Panc1 (cell line): ENCODE results near the gene SWSAP1. TPM values are rescaled to one million over a fixed set of nuclear protein-coding genes. Genes with fewer than 3 reads are reported as not detected.
"Not testable (repeated sequence)": the region's sequence is repeated elsewhere in the genome, so short reads cannot be mapped to it uniquely, and the experiment has no call there.

Experiments used
- ATAC-seq: fragments of 200-7000 bp; cut with Tn5 transposase; 2 replicates; pipeline ENCODE4 v1.9.1; 2020; ENCODE audit warnings: mild to moderate bottlenecking, moderate library complexity
- BruUV-seq: library from RNA; stranded (reverse); fragments of 400-500 nt; replicated peaks from 2 replicates; lab custom pipeline; 2021; lab: Mats Ljungman, UMichigan
- CTCF ChIA-PET: fragments of 300-600 bp; sonication (Branson Sonifier 250); formaldehyde crosslinking; loops from one replicate; lab custom pipeline; 2022; ENCODE audit warnings: antibody characterized with exemption; lab: Charles Lee
- POLR2A ChIA-PET: fragments of 300-600 bp; sonication (Branson Sonifier 250); formaldehyde crosslinking; loops from one replicate; lab custom pipeline; 2022; ENCODE audit warnings: antibody characterized with exemption; lab: Charles Lee
- DNase-seq: peaks from one replicate; pipeline ENCODE4 v3.0.0-alpha.2; 2010; ENCODE audit warnings: low read depth, low spot score
- H3K27ac ChIP-seq: 2 replicates; pipeline ENCODE4 v1.5.1; 2011; ENCODE audit warnings: mild to moderate bottlenecking, low read length, inconsistent platforms
- H3K27me3 ChIP-seq: fragments of 200-500 bp; sonication (Bioruptor generic); 2 replicates; pipeline ENCODE4 v1.6.0; 2014; ENCODE audit warnings: low read length, inconsistent platforms; ENCODE audit not compliant: control insufficient read depth, insufficient read depth
- H3K36me3 ChIP-seq: fragments of 200-500 bp; sonication (Bioruptor generic); 2 replicates; pipeline ENCODE4 v1.5.1; 2014; ENCODE audit warnings: inconsistent platforms, mild to moderate bottlenecking, low read length, moderate library complexity; ENCODE audit not compliant: control insufficient read depth, insufficient read depth
- H3K4me1 ChIP-seq: 2 replicates; pipeline ENCODE4 v1.5.1; 2011; ENCODE audit warnings: inconsistent platforms, mild to moderate bottlenecking, low read length, moderate library complexity; ENCODE audit not compliant: control insufficient read depth, insufficient read depth
- H3K4me3 ChIP-seq, 2 experiments: 2 replicates each; pipeline ENCODE4 v1.5.1; 2011 to 2012; ENCODE audit warnings: low read depth in 2 of 2, low read length in 2 of 2, mild to moderate bottlenecking in 2 of 2, inconsistent platforms in 1 of 2, moderate library complexity in 1 of 2
- H3K9me3 ChIP-seq: fragments of 200-500 bp; sonication (Bioruptor generic); 2 replicates; pipeline ENCODE4 v1.5.1; 2014; ENCODE audit warnings: low read depth, mild to moderate bottlenecking, inconsistent platforms, low read length, moderate library complexity; ENCODE audit not compliant: control insufficient read depth, insufficient read depth
- POLR2AphosphoS5 ChIP-seq: IDR thresholded peaks from 2 replicates; pipeline ENCODE4 v1.6.1; 2012; ENCODE audit warnings: mild to moderate bottlenecking, low read depth, low read length, moderate library complexity
- SIN3A ChIP-seq: IDR thresholded peaks from 2 replicates; pipeline ENCODE4 v1.6.1; 2012; ENCODE audit warnings: low read depth, mild to moderate bottlenecking, low read length, moderate library complexity, borderline replicate concordance; ENCODE audit not compliant: insufficient read depth
- TCF7L2 ChIP-seq: IDR thresholded peaks from 2 replicates; pipeline ENCODE4 v1.6.1; 2011; ENCODE audit warnings: mild to moderate bottlenecking, low read depth, low read length, inconsistent platforms
- in situ Hi-C: cut with HindIII; loops from 2 replicates; pipeline ENCODE4 v1.10.0; 2016; ENCODE audit warnings: low sequenced_read_pairs, low pct_unique_long_range_greater_than_20kb
- intact Hi-C: fragments of 100-400 bp; cut with micrococcal nuclease; formaldehyde crosslinking; loops from one replicate; pipeline ENCODE4 v1.10.0; 2022; ENCODE audit not compliant: unreplicated experiment
- total RNA-seq: library from RNA; stranded (reverse); gene quantifications from one replicate; pipeline ENCODE4 v1.2.1, GENCODE V29; 2021; ENCODE audit not compliant: unreplicated experiment
- TF ChIP-seq, protein P1 (sequence below): fragments of 450-650 bp; IDR thresholded peaks from 2 replicates; pipeline ENCODE4 v1.5.1; 2017; ENCODE audit warnings: mild to moderate bottlenecking
- TF ChIP-seq, protein P2 (sequence below), 2 experiments: IDR thresholded peaks; 2 replicates each; pipeline ENCODE4 v1.6.1; 2011 to 2012; ENCODE audit warnings: low read depth in 2 of 2, control low read depth in 1 of 2, low read length in 1 of 2, mild to moderate bottlenecking in 1 of 2, moderate library complexity in 1 of 2; ENCODE audit not compliant: insufficient read depth in 1 of 2

Gene SWSAP1
- total RNA-seq, 1 experiment from 2014 or later: 3.1 TPM

DNA sequence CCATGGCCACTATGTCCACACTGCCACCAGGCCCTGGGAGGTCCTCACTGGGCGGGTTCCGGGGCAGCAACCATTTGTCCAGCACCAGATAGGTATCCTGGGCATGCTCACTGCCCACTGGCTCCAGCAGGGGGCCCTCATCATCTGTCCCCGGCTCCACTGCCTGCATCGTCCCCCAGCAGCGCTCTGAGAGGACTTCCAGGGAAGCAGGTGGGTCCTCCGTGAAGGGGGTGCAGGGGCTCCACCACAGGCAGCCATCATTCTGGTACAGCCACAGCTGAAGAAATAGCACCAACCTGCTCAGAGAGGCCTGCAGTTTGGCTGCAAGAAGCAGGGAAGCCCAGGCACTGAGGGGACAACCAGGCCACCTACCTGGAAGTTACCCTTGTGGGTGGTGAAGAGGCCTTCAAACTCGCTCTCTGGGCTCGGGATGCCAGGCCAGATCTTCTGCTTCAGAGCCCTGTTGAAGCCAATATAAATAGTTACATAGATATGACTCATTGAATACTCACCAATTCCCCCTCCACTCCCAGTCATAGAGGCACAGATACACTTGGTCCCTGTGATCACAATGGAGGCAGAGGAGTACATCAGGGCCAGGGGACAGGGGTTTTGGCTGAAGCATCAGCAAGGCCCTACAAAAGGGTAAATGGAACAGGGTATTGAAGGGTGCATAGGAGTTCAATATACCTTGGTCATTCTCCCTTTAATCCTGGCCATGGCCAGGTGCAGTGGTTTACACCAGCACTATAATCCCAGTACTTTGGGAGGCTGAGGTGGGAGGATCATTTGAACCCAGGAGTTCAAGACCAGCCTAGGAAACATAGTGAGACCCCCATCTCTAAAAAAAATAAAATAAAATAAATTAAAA, 4.1 kb downstream of the SWSAP1 start:
- ATAC-seq: no peak
- Histone ChIP-seq H3K27me3 (no peaks in the 10 kb centered on the region), H3K4me3 (no peak overlapping the region), H3K27ac (peak overlapping the region; percentile 11), H3K9me3 (no peaks in the 10 kb centered on the region), H3K4me1 (peaks cover 35% of the 10 kb centered on the region), H3K36me3 (no peaks in the 10 kb centered on the region)
- in situ Hi-C loops (no loop called here), intact Hi-C loops (no loop called here)
- CTCF ChIA-PET: no interaction called here
- POLR2A ChIA-PET: interaction anchor here (0.6 kb wide), 2 partner anchors 150 to 175 kb away, joined by 5 to 9 read pairs; partner anchors contain the start of gene ECSIT
- TSS peak; percentile 56 for BruUV-seq
- TF ChIP-seq, protein P1, sequence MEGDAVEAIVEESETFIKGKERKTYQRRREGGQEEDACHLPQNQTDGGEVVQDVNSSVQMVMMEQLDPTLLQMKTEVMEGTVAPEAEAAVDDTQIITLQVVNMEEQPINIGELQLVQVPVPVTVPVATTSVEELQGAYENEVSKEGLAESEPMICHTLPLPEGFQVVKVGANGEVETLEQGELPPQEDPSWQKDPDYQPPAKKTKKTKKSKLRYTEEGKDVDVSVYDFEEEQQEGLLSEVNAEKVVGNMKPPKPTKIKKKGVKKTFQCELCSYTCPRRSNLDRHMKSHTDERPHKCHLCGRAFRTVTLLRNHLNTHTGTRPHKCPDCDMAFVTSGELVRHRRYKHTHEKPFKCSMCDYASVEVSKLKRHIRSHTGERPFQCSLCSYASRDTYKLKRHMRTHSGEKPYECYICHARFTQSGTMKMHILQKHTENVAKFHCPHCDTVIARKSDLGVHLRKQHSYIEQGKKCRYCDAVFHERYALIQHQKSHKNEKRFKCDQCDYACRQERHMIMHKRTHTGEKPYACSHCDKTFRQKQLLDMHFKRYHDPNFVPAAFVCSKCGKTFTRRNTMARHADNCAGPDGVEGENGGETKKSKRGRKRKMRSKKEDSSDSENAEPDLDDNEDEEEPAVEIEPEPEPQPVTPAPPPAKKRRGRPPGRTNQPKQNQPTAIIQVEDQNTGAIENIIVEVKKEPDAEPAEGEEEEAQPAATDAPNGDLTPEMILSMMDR: peak; percentile 82
- no peak for TF ChIP-seq POLR2AphosphoS5
- TF ChIP-seq, protein P2, sequence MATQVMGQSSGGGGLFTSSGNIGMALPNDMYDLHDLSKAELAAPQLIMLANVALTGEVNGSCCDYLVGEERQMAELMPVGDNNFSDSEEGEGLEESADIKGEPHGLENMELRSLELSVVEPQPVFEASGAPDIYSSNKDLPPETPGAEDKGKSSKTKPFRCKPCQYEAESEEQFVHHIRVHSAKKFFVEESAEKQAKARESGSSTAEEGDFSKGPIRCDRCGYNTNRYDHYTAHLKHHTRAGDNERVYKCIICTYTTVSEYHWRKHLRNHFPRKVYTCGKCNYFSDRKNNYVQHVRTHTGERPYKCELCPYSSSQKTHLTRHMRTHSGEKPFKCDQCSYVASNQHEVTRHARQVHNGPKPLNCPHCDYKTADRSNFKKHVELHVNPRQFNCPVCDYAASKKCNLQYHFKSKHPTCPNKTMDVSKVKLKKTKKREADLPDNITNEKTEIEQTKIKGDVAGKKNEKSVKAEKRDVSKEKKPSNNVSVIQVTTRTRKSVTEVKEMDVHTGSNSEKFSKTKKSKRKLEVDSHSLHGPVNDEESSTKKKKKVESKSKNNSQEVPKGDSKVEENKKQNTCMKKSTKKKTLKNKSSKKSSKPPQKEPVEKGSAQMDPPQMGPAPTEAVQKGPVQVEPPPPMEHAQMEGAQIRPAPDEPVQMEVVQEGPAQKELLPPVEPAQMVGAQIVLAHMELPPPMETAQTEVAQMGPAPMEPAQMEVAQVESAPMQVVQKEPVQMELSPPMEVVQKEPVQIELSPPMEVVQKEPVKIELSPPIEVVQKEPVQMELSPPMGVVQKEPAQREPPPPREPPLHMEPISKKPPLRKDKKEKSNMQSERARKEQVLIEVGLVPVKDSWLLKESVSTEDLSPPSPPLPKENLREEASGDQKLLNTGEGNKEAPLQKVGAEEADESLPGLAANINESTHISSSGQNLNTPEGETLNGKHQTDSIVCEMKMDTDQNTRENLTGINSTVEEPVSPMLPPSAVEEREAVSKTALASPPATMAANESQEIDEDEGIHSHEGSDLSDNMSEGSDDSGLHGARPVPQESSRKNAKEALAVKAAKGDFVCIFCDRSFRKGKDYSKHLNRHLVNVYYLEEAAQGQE (IDR thresholded peaks at IDR 0.05; ENCODE audit: insufficient read depth in 1 of 2, low read depth in 2 of 2, low read length in 1 of 2): no peak
- DNase-seq: no peak

DNA sequence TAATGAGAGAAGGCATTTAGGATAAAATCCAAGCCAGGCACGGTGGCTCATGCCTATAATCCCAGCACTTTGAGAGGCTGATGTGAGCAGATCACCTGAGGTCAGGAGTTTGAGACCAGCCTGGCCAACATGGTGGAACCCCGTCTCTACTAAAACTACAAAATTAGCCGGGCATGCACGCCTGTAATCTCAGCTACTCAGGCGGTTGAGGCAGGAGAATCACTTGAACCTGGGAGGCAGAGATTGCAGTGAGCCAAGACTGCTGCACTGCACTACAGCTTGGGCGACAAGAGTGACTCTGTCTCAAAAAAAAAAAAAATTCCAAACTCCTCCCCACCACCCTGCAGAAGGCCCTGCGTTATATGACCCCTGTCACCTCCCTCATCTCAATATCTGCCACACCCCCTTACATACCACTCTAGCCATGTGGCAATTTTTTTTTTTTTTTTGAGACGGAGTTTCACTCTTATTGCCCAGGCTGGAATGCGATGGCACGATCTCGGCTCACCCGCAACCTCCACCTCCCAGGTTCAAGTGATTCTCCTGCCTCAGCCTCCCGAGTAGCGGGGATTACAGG, 4.9 kb downstream of the SWSAP1 start:
- H3K4me3 ChIP-seq, DNase-seq, BruUV-seq, H3K36me3 ChIP-seq, POLR2A ChIA-PET, in situ Hi-C loops, ATAC-seq, H3K27me3 ChIP-seq, intact Hi-C loops, CTCF ChIA-PET, H3K9me3 ChIP-seq: not testable (repeated sequence)
- H3K27ac ChIP-seq: peak overlapping the region; percentile 11; the same call in 1 of the 2 replicates
- H3K4me1 ChIP-seq: peaks cover 33% of the 10 kb centered on the region

DNA sequence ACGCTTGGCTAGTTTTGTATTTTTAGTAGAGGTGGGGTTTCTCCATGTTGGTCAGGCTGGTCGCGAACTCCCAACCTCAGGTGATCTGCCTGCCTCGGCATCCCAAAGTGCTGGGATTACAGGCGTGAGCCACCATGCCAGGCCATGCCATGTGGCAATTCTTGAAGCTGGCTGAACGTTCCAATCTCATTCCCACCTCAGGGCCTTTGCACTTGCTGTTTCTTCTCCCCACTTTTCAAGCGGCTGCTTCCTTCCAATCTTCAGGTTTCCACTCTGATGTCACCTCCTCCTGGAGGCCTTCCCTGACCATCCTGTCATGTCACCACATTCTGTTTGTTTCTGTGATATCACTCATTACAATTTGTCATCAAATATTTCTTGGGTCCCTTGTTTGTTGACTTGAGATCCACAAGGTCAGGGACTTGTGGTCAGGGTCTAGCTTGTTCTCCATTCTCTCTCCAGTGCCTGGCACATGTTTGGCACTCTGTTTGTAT, 5.4 kb downstream of the SWSAP1 start:
- BruUV-seq: TSS peak; percentile 90
- CTCF ChIA-PET: interaction anchor here (0.6 kb wide), 1 partner anchor 36 kb away, joined by 4 read pairs; no protein-coding TSS in a partner anchor
- no peaks in the 10 kb centered on the region; the same call in 1 of the 2 replicates for H3K36me3 ChIP-seq
- intact Hi-C loops: loop anchor here (2.0 kb wide), 1 partner anchor 67 kb away; no protein-coding TSS in a partner anchor
- no peaks in the 10 kb centered on the region for H3K9me3 ChIP-seq
- peak overlapping the region; percentile 91 for H3K27ac ChIP-seq
- H3K4me1 ChIP-seq: peaks cover 33% of the 10 kb centered on the region
- POLR2A ChIA-PET: no interaction called here
- in situ Hi-C loops: no loop called here
- ATAC-seq (no peak), DNase-seq (no peak)
- TF ChIP-seq, protein P2 (IDR thresholded peaks at IDR 0.05; ENCODE audit: insufficient read depth in 1 of 2, low read depth in 2 of 2, low read length in 1 of 2): no peak
- no peak for TF ChIP-seq TCF7L2
- no peak for TF ChIP-seq SIN3A
- no peak for TF ChIP-seq POLR2AphosphoS5
- TF ChIP-seq, protein P1: no peak
- H3K4me3 ChIP-seq: peak overlapping the region; percentile 62 to 75
- no peaks in the 10 kb centered on the region for H3K27me3 ChIP-seq
